Inferior parietal cortex (tissue), 1 donor: ENCODE results near the gene KRT83.
"Not testable (repeated sequence)": the region's sequence is repeated elsewhere in the genome, so short reads cannot be mapped to it uniquely, and the experiment has no call there.

Experiments
- DNase-seq: peaks from one replicate; pipeline ENCODE4 v3.0.0-alpha.2; 2016; ENCODE audit errors: extremely low spot score

The KRT83 gene

GRCh38 chr12:52332381-52332780 lies 11.2 kb upstream of the KRT83 start:
- no peak for DNase-seq

GRCh38 chr12:52331833-52332232 lies 10.6 kb upstream of the KRT83 start:
- DNase-seq: no peak

DNA sequence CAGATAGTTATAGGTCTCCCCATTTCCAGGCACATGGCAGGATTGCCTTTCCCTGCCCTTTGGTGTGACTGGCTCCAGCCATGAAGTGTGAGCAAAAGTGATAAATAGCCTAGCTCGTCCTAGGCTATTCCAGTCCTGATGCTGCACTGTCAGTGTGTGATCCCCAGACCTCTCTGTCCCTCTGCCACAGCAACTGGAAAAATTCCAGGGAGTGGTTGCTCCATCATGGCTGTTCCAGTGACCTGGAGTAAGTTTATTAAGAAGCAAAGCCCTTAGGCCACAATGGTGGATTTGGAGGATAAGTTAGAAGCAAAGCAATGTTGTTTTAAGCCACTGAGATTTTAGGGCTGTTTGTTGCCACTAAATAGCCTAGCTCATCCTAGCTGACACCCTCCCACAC lies 9.8 kb upstream of the KRT83 start:
- DNase-seq: no peak

DNA sequence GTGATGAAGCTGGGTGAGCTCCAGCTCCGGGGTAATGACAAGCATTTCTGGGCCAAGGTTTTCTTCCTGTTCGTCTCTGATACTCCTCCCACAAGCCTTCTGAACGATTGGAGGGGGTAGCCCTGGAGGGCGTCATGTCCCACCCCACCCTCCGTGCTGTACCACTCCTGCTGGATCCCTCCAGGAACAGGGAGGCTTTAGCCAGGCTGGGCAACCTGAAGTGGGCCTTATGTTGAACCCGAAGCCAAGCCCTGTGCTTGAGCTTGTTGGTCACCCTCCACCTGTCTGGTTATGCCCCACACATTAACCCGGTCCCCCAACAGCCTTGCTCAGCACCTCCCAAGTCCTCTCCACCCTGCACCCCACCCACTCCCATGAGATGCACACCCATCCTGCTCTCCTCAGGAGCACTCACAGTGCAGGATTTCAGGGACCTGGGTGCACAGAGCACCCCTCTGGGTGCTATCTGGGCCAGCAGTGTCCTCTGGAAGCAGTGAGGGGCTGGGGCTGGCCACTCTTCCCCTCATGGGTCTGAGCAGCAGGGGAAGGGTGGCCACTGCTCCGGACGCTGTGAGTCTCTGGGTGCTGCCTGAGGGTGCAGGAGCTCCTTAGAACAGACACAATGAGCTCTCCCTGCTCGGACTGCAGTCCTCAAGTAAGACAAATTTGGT lies 6.8 kb upstream of the KRT83 start:
- no peak for DNase-seq

GRCh38 chr12:52327052-52327829 lies 6.0 kb upstream of the KRT83 start:
- DNase-seq: peak; percentile 85

- no peak for DNase-seq
Measured at GRCh38 chr12:52324153-52324444, 2.9 kb upstream of the KRT83 start.

GRCh38 chr12:52323416-52324152 lies 2.4 kb upstream of the KRT83 start:
- no peak for DNase-seq

DNA sequence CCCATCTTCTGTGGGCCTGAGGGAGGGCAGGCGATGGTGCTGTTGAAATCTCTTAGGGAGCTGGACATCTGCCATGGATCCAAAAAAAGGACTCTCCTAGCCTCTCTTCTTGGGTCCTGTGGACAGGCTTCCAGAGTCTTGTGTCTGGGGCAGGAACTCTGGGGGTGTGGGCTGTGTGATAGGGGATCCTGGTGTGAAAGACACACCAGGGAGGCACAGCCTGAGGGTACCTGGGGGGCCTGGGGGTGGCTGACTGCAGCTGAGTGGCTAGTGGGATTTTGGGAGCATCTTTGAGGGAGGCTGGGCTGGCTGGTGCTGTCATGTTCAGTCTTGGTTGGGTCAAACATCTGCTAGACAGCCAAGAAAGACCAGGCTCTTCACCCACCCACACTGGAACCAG lies 1.8 kb upstream of the KRT83 start:
- DNase-seq: no peak

DNA sequence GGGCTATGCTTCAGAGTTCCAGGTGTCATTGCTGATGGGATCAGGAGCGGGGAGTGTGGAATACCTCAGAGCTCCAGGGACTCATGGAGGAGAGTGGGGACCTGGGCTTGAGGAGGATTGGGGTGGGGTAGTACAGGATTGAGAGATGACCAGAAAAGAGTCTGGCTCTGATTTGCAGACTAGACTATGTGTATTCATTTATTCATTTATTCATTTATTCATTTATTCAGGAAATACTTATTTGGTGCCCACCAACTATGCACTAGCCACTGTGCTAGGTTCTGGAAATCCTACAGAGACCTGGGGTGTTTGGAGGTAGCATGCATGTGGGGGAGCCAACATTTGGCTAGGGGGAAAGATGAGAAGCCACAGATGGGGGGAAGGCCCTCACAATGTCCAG lies 871 bp upstream of the KRT83 start:
- DNase-seq: no peak

GRCh38 chr12:52321418-52321817 lies 220 bp upstream of the KRT83 start:
- no peak for DNase-seq

DNA sequence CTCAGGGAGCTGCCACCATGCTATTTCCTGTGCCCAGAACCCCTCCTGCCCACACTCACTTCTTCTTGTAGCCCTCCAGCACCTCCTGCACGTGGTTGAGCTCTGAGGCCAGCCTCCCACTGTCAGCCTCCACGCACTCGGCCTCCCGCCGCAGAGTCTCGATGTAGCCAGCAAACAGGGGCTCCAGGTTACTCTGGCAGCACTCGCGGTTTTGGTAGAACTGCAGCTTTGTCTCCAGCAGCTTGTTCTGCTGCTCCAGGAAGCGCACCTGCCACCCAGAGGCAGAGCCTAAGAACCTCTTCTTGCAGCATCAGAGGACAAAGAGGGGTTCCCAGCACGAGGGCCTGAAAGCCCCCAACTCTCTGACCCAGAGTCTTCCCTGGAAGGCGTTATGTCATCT lies 2.1 kb downstream of the KRT83 start:
- DNase-seq: no peak

GRCh38 chr12:52318241-52318990 lies 2.8 kb downstream of the KRT83 start:
- no peak for DNase-seq

DNA sequence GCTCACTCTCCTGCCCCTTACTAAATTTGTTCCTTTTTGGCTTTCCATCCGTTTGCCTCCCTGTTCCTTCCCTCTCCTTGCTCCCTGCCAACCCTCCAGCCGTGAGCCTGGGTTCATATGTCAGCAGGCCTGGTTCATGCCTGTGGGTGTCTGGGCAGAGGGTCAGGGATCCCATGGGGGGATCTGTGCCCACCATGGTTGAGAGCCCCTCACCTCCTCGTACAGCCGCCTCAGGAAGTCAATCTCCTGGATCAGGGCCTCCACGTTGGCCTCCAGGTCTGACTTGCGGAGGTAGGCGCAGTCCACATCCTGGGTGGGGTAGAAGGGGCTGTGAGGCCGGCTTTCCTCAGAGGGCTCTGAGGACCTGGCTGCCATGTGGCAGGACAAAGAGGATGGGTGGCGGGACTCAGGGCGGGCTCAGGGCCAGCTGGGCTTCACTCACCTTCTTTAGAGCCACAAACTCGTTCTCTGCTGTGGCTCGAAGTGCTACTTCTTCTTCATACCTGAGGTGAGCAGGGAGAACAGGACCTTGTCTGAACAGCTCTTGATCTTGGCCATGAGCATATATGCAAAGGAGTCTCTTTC lies 3.6 kb downstream of the KRT83 start:
- DNase-seq: no peak

GRCh38 chr12:52316701-52317100 lies 4.5 kb downstream of the KRT83 start:
- no peak for DNase-seq

GRCh38 chr12:52316290-52316689 lies 4.9 kb downstream of the KRT83 start:
- no peak for DNase-seq

DNA sequence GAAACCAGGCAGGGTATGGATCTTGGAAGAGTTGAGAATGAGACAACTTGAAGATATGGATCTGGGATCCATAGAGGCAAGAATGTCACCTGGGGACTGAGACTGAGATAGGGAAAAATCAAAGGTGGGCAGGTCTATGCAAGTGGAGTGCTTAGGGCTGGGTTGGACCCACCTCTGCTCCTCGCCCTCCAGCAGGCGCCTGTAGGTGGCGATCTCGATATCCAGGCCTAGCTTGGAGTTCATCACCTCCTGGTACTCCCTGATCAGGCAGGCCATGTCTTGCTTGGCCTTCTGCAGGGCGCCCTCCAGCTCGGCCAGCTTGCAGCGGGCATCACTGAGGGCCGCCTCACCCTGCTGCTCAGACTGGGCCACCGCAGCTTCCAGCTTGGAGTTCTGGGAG lies 5.5 kb downstream of the KRT83 start:
- not testable (repeated sequence) for DNase-seq

GRCh38 chr12:52314511-52314910 lies 6.7 kb downstream of the KRT83 start:
- DNase-seq: no peak

- no peak for DNase-seq
Measured at GRCh38 chr12:52313926-52314325, 7.3 kb downstream of the KRT83 start.

DNA sequence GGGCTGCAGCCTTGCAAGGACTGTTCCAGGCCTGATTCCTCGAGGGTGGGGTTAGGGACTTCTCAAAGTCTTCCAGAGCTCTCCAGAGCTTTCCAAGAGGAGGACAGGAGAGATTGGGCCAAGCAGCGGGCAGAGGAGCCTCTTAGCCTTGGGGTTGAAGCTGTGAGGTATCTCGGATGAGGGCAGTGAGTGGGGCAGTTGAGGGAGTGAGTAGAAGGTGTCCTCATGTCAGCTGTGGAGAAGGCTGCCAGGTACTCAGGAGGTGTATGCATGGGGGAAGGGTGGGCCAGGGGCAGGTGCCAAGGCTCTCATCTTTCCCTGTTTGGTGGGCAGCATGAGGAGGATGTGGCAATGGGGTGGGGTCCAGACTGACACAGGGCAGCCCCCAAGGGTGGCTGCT lies 7.7 kb downstream of the KRT83 start:
- DNase-seq: no peak

- DNase-seq: no peak
Measured at GRCh38 chr12:52312086-52312485, 9.1 kb downstream of the KRT83 start.

- DNase-seq: no peak
Measured at GRCh38 chr12:52311285-52311648, 9.9 kb downstream of the KRT83 start.
